NT2/D1 (cell line): Measurements from ENCODE around the gene MRPS15.

ENCODE experiments used
- SUZ12 ChIP-seq: IDR thresholded peaks from 2 replicates; pipeline ENCODE4 v1.6.1; 2011; ENCODE audit not compliant: insufficient read length, insufficient read depth; ENCODE audit errors: extremely low read depth
- YY1 ChIP-seq: IDR thresholded peaks from 2 replicates; pipeline ENCODE4 v1.6.1; 2011; ENCODE audit not compliant: insufficient read length, insufficient read depth
- ZNF274 ChIP-seq: IDR thresholded peaks from 2 replicates; pipeline ENCODE4 v1.6.1; 2011; ENCODE audit warnings: mild to moderate bottlenecking, low read depth, low read length

DNA sequence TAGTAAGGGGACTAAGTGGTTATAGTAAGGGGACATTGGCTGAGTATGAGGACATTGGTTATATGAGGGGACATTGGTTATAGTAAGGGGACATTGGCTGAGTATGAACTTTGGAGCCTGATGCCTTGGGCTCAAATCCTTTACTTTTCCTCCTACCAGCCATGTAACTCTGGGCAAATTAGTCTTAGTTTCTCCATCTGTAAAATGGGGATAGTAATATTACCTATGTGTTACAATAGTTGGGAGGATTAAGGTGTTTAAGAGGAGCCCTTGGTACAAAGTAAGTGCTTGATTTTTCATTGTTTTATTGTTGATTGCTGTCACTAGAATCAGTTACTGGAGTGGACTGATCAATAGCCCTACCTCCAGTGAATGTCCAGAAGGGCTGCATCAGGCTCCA, 16.7 kb downstream of the MRPS15 start:
- TF ChIP-seq YY1 (no peak), SUZ12 (no peak), ZNF274 (no peak)
